Measurements from ENCODE around the gene RANBP9.

The RANBP9 gene

DNA sequence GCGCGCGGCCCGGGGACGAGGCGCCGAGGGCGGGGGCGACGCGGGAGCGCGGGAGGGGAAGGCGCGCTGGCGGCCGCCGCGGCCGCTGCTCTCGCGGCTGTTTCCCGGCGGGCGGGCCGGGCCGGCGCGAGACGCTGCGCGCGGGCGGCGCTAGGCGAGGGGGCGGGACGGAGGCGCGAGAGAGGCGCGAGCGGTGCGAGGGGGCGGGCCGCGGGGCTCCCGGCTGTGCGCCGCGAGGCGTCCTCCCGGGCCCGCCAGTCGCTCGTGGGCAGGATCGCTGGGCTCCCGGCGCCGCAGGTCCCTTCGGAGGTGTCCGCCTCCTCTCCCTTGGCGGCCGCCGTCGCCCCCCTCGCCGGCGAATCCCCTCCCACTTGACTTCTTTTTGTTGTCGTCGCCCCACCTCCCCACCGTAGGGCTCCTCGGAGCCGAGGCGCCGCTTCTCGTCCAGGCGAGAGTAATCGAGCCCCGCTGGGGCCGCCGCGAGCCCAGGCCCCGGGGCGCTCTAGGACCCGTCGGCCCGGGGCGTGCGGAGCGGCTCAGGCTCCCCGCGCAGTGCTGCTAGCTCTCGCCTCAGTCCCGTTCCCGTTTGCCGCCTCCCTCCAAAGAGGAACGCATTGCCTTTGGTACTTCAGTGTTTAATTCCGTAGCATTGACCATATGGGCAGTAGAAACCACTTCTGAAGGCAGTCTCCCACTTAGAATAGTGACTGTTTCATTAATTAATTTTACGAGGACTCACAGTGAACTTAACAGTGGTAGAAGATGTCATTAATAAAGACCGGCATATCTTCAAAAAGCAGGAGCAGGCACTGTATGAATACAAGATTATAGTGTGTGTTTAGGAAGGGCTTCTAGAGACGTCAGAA lies at the start of gene RANBP9:
RANBP9 (minus strand) TSS at position 103 of the 866 bp plus-strand sequence. CDS start 330 bp downstream, outside the sequence.
- Histone ChIP-seq H3K4me3 (ENCODE audit: low read length in 2 of 2) (peak within 1 kb of the TSS; percentile 93 to 95), H3K9me3 (ENCODE audit: control insufficient read depth in 2 of 2, low read length in 2 of 2) (no peaks in the 10 kb centered on the region), H3K27me3 (ENCODE audit: control insufficient read depth in 2 of 2, insufficient read depth in 2 of 2, low read length in 2 of 2) (no peaks in the 10 kb centered on the region), H3K27ac (ENCODE audit: low read depth in 2 of 2, low read length in 2 of 2) (peak within 1 kb of the TSS; percentile 93 to 96), H3K36me3 (ENCODE audit: control insufficient read depth in 2 of 2, insufficient read depth in 2 of 2, low read length in 2 of 2) (no peaks in the 10 kb centered on the region), H3K9ac (ENCODE audit: low read depth in 1 of 2, low read length in 2 of 2) (peak within 1 kb of the TSS; percentile 87 to 88), H3K4me1 (ENCODE audit: control insufficient read depth in 2 of 2, insufficient read depth in 2 of 2, low read length in 2 of 2) (peaks cover 11 to 25% of the 10 kb centered on the region in 2 donors)

GRCh38 chr6:13760307-13761304 lies 49.0 kb upstream of the RANBP9 start:
- Histone ChIP-seq H3K9ac (ENCODE audit: low read depth in 1 of 2, low read length in 2 of 2) (no peak overlapping the region), H3K4me1 (ENCODE audit: control insufficient read depth in 2 of 2, insufficient read depth in 2 of 2, low read length in 2 of 2) (peaks cover 0 to 3% of the 10 kb centered on the region in 2 donors), H3K27ac (ENCODE audit: low read depth in 2 of 2, low read length in 2 of 2) (no peak overlapping the region), H3K4me3 (ENCODE audit: low read length in 2 of 2) (no peak overlapping the region), H3K27me3 (ENCODE audit: control insufficient read depth in 2 of 2, insufficient read depth in 2 of 2, low read length in 2 of 2) (no peaks in the 10 kb centered on the region), H3K36me3 (ENCODE audit: control insufficient read depth in 2 of 2, insufficient read depth in 2 of 2, low read length in 2 of 2) (no peaks in the 10 kb centered on the region), H3K9me3 (ENCODE audit: control insufficient read depth in 2 of 2, low read length in 2 of 2) (no peaks in the 10 kb centered on the region)

DNA sequence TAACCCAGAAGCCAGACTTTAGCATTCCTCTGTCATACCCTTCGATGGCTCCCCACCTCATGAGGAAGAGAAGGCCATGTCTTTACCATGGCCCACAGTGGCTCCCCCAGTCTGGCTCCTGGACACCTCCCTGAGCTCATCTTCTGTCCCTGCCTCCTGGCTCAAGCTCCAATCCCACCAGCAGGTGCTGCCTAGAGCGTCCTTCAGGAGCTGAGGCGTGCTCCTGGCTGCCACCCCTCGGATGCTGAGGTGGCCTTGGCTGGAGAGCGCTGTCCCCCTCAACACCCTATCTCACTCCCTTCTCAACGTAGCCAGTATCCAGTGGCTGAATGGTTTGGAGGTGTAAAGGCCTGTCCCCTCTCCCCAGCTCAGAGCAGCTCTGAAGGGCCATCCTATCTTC lies 47.4 kb upstream of the RANBP9 start:
- no peaks in the 10 kb centered on the region for H3K9me3 ChIP-seq (ENCODE audit: control insufficient read depth in 2 of 2, low read length in 2 of 2)

GRCh38 chr6:13754644-13755043 lies 43.0 kb upstream of the RANBP9 start:
- no peaks in the 10 kb centered on the region for H3K4me1 ChIP-seq (ENCODE audit: control insufficient read depth in 2 of 2, insufficient read depth in 2 of 2, low read length in 2 of 2)
- H3K27me3 ChIP-seq (ENCODE audit: control insufficient read depth in 2 of 2, insufficient read depth in 2 of 2, low read length in 2 of 2), result no peaks in the 10 kb centered on the region
- no peaks in the 10 kb centered on the region for H3K9me3 ChIP-seq (ENCODE audit: control insufficient read depth in 2 of 2, low read length in 2 of 2)
- H3K36me3 ChIP-seq (ENCODE audit: control insufficient read depth in 2 of 2, insufficient read depth in 2 of 2, low read length in 2 of 2), result no peaks in the 10 kb centered on the region
- no peak overlapping the region for H3K9ac ChIP-seq (ENCODE audit: low read depth in 1 of 2, low read length in 2 of 2)
- H3K4me3 ChIP-seq (ENCODE audit: low read length in 2 of 2), result no peak overlapping the region
- no peak overlapping the region for H3K27ac ChIP-seq (ENCODE audit: low read depth in 2 of 2, low read length in 2 of 2)

More for the DNA sequence above, 47.4 kb upstream of the RANBP9 start:
- no peak overlapping the region for H3K4me3 ChIP-seq (ENCODE audit: low read length in 2 of 2)
- no peaks in the 10 kb centered on the region for H3K27me3 ChIP-seq (ENCODE audit: control insufficient read depth in 2 of 2, insufficient read depth in 2 of 2, low read length in 2 of 2)
- H3K4me1 ChIP-seq (ENCODE audit: control insufficient read depth in 2 of 2, insufficient read depth in 2 of 2, low read length in 2 of 2), result peaks cover 0 to 3% of the 10 kb centered on the region in 2 donors
- no peaks in the 10 kb centered on the region for H3K36me3 ChIP-seq (ENCODE audit: control insufficient read depth in 2 of 2, insufficient read depth in 2 of 2, low read length in 2 of 2)
- H3K27ac ChIP-seq (ENCODE audit: low read depth in 2 of 2, low read length in 2 of 2), result no peak overlapping the region
- no peak overlapping the region for H3K9ac ChIP-seq (ENCODE audit: low read depth in 1 of 2, low read length in 2 of 2)

DNA sequence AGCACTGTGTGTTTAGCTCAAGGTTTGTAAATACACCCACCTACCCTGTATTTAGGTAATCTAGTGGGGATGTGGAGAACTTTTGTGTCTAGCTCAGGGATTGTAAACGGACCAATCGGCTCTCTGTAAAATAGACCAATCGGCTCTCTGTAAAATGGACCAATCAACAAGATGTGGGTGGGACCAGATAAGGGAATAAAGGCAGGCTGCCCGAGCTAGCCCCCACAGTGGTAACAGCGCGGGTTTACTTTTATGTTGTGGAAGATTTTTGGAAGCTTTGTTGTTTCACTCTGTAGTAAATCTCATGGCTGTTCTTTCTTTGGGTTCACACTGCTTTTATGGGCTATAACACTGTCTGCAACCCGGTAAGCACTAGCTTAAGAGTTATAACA lies 32.1 kb upstream of the RANBP9 start:
- Histone ChIP-seq H3K4me1 (ENCODE audit: control insufficient read depth in 2 of 2, insufficient read depth in 2 of 2, low read length in 2 of 2) (no peaks in the 10 kb centered on the region), H3K9ac (ENCODE audit: low read depth in 1 of 2, low read length in 2 of 2) (no peak overlapping the region), H3K36me3 (ENCODE audit: control insufficient read depth in 2 of 2, insufficient read depth in 2 of 2, low read length in 2 of 2) (no peaks in the 10 kb centered on the region), H3K27ac (ENCODE audit: low read depth in 2 of 2, low read length in 2 of 2) (no peak overlapping the region), H3K9me3 (ENCODE audit: control insufficient read depth in 2 of 2, low read length in 2 of 2) (no peaks in the 10 kb centered on the region), H3K4me3 (ENCODE audit: low read length in 2 of 2) (no peak overlapping the region), H3K27me3 (ENCODE audit: control insufficient read depth in 2 of 2, insufficient read depth in 2 of 2, low read length in 2 of 2) (no peaks in the 10 kb centered on the region)

- H3K9me3 ChIP-seq (ENCODE audit: control insufficient read depth in 2 of 2, low read length in 2 of 2), result no peaks in the 10 kb centered on the region
- H3K4me1 ChIP-seq (ENCODE audit: control insufficient read depth in 2 of 2, insufficient read depth in 2 of 2, low read length in 2 of 2), result no peaks in the 10 kb centered on the region
- no peak overlapping the region for H3K27ac ChIP-seq (ENCODE audit: low read depth in 2 of 2, low read length in 2 of 2)
- H3K27me3 ChIP-seq (ENCODE audit: control insufficient read depth in 2 of 2, insufficient read depth in 2 of 2, low read length in 2 of 2), result no peaks in the 10 kb centered on the region
- H3K9ac ChIP-seq (ENCODE audit: low read depth in 1 of 2, low read length in 2 of 2), result no peak overlapping the region
- no peaks in the 10 kb centered on the region for H3K36me3 ChIP-seq (ENCODE audit: control insufficient read depth in 2 of 2, insufficient read depth in 2 of 2, low read length in 2 of 2)
- H3K4me3 ChIP-seq (ENCODE audit: low read length in 2 of 2), result no peak overlapping the region
These were observed 31.5 kb upstream of the RANBP9 start for GRCh38 chr6:13742961-13743735.

DNA sequence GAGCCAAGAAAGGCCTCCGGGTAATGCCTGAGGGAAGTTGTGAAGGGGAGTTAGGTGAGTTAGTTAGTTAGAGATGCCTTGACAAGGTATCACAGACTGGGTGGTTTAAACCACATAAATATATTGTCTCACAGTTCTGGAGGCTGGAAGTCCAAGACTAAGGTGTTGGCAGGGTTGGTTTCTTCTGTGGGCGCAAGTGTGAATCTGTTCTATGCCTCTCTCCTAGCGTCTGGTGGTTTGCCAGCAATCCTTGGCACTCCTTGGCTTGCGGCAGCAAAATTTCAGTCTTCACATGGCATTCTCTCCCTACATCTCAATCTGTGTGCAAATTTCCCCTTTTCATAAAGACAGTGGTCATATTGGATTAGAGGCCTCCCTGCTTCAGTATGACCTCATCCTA lies 29.7 kb upstream of the RANBP9 start:
- H3K9ac ChIP-seq (ENCODE audit: low read depth in 1 of 2, low read length in 2 of 2), result no peak overlapping the region
- H3K4me3 ChIP-seq (ENCODE audit: low read length in 2 of 2), result no peak overlapping the region
- H3K27ac ChIP-seq (ENCODE audit: low read depth in 2 of 2, low read length in 2 of 2), result no peak overlapping the region
- no peaks in the 10 kb centered on the region for H3K9me3 ChIP-seq (ENCODE audit: control insufficient read depth in 2 of 2, low read length in 2 of 2)
- no peaks in the 10 kb centered on the region for H3K36me3 ChIP-seq (ENCODE audit: control insufficient read depth in 2 of 2, insufficient read depth in 2 of 2, low read length in 2 of 2)
- H3K4me1 ChIP-seq (ENCODE audit: control insufficient read depth in 2 of 2, insufficient read depth in 2 of 2, low read length in 2 of 2), result no peaks in the 10 kb centered on the region
- no peaks in the 10 kb centered on the region for H3K27me3 ChIP-seq (ENCODE audit: control insufficient read depth in 2 of 2, insufficient read depth in 2 of 2, low read length in 2 of 2)

DNA sequence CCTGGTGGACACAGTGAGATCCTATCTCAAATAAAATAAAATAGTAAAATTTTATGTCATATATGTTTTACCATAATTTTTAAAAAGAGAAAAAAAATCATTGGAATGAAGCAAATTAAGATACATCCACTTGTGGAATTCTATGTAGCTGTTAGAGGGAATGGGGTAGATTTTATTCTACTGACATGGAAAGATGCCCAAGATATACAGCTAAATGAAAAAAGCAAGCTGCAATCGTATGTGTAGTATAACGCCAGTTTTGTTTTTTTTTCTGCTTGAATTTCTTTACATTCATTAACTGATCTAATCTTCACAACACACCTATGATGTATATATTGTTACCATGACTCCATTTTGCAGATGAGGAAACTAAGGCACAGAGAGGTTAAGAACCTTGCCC lies 23.4 kb upstream of the RANBP9 start:
- no peaks in the 10 kb centered on the region for H3K36me3 ChIP-seq (ENCODE audit: control insufficient read depth in 2 of 2, insufficient read depth in 2 of 2, low read length in 2 of 2)
- no peak overlapping the region for H3K9ac ChIP-seq (ENCODE audit: low read depth in 1 of 2, low read length in 2 of 2)
- H3K27ac ChIP-seq (ENCODE audit: low read depth in 2 of 2, low read length in 2 of 2), result no peak overlapping the region
- H3K9me3 ChIP-seq (ENCODE audit: control insufficient read depth in 2 of 2, low read length in 2 of 2), result no peaks in the 10 kb centered on the region
- no peaks in the 10 kb centered on the region for H3K4me1 ChIP-seq (ENCODE audit: control insufficient read depth in 2 of 2, insufficient read depth in 2 of 2, low read length in 2 of 2)
- H3K27me3 ChIP-seq (ENCODE audit: control insufficient read depth in 2 of 2, insufficient read depth in 2 of 2, low read length in 2 of 2), result peaks cover 0 to 9% of the 10 kb centered on the region in 2 donors
- no peak overlapping the region for H3K4me3 ChIP-seq (ENCODE audit: low read length in 2 of 2)

- Histone ChIP-seq H3K4me1 (ENCODE audit: control insufficient read depth in 2 of 2, insufficient read depth in 2 of 2, low read length in 2 of 2) (no peaks in the 10 kb centered on the region), H3K27me3 (ENCODE audit: control insufficient read depth in 2 of 2, insufficient read depth in 2 of 2, low read length in 2 of 2) (peaks cover 0 to 9% of the 10 kb centered on the region in 2 donors), H3K4me3 (ENCODE audit: low read length in 2 of 2) (peak overlapping the region; percentile 20), H3K27ac (ENCODE audit: low read depth in 2 of 2, low read length in 2 of 2) (no peak overlapping the region), H3K36me3 (ENCODE audit: control insufficient read depth in 2 of 2, insufficient read depth in 2 of 2, low read length in 2 of 2) (no peaks in the 10 kb centered on the region), H3K9me3 (ENCODE audit: control insufficient read depth in 2 of 2, low read length in 2 of 2) (no peaks in the 10 kb centered on the region), H3K9ac (ENCODE audit: low read depth in 1 of 2, low read length in 2 of 2) (no peak overlapping the region)
These were observed 21.7 kb upstream of the RANBP9 start for GRCh38 chr6:13733178-13733887.
